NCI-H2196 (cell line): ENCODE results near the gene ATRX.
"Not testable (repeated sequence)": the region's sequence is repeated elsewhere in the genome, so short reads cannot be mapped to it uniquely, and the experiment has no call there.

ENCODE experiments used
- DNase-seq: peaks from one replicate; lab custom pipeline; 2025; ENCODE audit not compliant: unreplicated experiment; lab: John Stamatoyannopoulos, UW

ATRX gene

DNA sequence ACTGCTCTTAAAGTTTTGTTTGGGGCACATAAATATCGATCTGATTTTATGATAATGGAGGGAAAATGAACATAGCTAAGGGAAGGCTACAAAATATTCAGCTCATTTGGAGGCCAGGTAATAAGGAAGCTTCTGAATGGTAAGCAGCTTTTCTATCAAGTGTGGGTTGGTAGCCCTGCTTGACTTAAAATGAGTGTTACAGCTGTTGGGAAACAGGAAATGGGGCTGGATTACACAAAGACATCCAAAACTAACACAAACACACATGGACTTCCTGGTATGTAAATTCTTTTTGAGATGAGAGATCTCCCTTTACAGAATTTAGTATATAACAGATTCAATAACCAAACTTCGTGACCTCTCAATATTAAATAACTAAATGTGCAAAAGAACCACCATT is 280.8 kb downstream of the ATRX start:
- DNase-seq: no peak

DNA sequence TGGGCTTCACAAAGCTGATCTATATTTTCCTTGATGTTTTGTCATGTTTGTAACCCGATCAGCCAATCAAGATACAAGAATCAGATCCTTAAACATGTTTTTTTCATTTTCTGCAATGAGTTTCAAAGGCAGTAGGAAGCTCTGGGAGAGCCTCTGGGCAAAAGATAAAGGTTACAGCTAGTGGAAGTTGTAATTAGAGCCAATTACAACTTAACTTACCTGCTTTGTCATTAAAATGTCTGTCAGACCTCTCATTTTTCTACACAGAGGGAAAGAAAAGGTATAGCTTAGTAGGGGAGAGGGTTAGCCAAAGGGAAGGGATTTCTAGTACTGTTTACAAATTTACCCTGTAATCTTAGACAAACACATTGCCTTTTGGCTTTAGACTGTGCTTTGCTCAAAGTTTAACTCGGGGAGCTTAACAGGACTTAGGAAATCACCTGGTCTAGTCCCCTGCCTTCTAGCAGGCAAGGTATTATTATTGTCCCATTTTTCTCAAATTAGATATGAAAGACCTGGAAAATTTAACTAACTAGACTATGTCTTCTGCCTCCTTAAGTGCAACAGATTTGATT is 283.0 kb downstream of the ATRX start:
- no peak for DNase-seq

DNA sequence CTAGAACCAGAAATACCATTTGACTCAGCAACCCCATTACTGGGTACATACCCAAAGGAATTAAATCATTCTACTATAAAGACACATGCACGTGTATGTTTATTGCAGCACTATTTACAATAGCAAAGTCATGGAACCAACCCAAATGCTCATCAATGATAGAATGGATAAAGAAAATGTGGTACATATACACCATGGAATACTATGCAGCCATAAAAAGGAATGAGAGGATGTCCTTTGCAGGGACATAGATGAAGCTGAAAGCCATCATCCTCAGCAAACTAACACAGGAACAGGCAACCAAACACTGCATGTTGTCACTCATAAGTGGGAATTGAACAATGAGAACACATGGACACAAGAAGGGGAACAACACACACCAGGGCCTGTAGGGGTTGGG is 285.9 kb downstream of the ATRX start:
- not testable (repeated sequence) for DNase-seq

DNA sequence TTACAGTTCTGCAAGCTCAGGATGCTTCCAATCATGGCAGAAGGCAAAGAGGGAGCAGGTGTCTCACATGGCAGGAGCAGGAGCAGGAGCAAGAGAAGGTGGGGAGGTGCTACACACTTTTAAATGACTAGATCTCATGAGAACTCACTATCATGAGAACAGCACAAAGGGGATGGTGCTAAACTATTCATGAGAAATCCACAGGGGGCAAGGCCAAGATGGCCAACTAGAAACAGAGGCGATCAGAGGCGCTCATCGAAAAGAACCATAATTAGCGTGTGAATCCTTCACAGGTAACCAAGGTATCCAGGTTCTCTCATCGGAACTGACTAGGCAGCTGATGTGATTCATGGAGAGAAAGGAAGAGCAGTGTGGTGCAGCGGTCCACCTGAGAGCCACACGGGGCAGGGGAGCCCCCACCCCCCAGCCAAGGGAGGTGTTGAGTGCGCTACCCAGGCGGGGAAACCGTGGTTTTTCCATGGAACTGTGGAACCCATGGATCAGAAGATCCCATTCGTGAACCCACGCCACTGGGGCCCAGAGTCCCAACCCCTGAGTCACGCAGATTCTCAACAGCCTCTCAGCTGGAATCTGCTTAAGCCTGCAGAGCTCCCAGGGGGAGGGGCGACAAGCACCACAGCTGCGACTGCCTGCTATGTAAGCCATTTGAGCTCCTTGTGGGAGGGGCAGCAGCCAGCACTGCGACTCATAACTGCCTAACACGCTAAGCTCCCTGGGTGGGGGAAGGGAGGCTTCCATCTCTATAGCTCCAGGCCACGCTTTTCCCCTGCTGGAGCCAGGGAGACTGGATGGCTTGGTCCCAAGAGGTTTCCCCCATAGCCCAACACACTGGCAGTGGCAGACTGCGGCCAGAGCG is 292.1 kb downstream of the ATRX start:
- DNase-seq: no peak

DNA sequence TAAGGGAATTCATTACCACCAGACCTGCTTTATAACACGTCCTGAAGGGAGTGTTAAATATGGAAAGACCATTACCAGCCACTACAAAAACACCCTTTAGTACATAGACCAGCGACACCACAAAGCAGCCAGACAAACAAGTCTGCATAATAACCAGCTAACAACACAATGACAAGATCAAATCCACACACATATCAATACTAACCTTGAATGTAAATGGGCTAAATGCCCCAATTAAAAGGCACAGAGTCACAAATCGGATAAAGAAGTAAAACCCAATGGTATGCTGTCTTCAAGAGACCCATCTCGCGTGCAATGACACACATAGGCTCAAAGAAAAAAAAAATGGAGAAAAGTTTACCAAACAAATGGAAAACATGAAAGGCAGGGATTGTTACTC is 302.0 kb downstream of the ATRX start:
- DNase-seq: no peak

DNA sequence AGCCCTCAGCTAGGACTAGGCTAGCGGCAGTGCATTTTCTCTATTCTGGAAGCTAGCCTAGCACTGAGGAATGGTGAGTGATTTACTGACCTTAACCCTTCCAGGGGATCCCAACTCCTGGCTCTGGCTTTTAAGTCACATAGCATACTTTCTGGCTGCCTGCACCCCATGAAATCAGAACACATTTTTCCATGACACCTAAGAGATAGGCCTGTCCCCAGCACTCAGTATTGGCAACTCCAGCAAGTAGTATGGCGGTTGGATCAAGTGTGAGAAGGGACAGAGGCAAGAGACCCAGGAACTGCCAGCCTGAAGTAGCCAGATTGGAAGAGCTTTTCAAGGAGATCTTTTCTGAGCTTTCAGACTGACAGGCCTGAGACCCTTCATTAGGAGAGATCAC is 330.6 kb downstream of the ATRX start:
- no peak for DNase-seq
